HG03378 (cell line): Measurements from ENCODE around the gene CPSF4L.

Source experiments
- ATAC-seq: cut with Tn5 transposase; IDR thresholded peaks from one replicate; pipeline ENCODE4 v1.9.1; 2021; ENCODE audit warnings: mild to moderate bottlenecking, moderate library complexity; ENCODE audit not compliant: unreplicated experiment

CPSF4L gene

DNA sequence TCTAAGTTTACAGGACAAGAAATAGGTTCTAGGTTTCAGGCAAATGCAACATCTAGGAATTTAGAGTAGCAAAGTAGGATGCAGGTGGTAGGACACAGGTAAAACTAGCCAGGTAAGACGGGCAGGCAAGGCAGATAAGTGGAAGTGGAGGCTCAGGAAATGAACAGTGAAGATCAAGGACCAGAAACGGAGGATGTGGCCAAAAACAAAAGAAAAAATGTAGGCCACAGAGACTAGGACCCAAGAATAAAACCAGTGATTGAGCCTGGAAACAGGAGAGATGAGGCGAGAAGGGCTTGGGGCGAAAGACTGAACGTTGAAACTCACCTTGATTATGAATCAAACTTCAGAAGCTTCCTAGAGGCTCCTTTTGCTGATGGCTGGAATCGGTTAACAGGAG is 24.0 kb downstream of the CPSF4L start:
- no peak for ATAC-seq

DNA sequence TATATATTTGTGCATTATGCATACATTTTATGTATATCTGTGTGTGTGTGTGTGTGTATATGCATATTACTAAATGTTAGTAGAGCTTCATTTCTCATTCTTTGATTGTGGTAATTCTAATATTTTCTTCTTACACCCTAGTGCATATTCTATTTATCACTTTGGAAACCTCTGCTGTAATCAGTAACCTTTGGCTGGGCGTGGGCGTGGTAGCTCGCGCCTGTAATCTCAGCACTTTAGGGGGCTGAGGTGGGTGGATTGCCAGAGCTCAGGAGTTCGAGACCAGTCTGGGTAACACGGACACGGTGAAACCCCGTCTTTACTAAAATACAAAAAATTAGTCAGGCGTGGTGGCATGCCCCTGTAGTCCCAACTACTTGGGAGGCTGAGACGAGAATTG is 26.9 kb downstream of the CPSF4L start:
- no peak for ATAC-seq

DNA sequence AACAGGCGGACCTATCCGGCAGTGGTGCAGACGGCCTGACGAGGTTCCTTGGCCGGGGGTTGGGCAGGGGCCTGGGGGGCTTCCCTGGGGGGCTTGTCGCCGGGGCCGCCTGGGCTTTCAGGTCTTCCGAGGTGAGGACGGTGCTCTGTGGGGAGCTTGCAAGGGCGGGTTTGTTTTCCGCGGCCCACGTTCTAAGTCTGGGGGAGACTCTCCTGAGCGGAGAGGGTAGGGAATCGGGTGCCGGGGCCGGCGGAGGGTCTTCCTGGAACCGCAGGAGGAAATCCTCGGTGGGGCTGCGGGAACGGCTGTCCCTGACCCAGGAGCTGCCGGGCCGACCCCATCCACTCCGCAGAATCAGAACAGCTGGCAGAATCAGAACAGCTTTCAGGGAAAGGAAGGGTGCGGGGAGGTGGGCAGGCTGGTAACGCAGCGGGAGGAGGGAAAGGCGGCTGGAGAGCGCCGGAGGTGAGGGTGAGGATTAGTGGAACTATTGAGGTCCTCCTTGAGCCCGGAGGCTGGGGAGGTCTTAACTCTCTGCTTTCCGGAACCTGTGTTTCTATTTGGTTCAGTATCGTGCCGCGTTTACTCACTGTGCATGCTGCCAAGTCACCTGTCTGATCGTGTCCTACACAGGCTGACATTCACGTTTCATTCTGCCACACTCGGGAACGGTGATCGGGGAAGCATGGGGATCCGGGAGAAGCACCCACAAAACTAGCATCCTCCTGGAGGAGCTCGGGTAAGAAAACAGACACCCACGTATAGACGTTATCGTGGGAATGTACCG is 28.9 kb downstream of the CPSF4L start:
- peak; percentile 10 for ATAC-seq

- ATAC-seq = peak; percentile 50
Observed at GRCh38 chr17:73231841-73232586, 29.7 kb downstream of the CPSF4L start.

DNA sequence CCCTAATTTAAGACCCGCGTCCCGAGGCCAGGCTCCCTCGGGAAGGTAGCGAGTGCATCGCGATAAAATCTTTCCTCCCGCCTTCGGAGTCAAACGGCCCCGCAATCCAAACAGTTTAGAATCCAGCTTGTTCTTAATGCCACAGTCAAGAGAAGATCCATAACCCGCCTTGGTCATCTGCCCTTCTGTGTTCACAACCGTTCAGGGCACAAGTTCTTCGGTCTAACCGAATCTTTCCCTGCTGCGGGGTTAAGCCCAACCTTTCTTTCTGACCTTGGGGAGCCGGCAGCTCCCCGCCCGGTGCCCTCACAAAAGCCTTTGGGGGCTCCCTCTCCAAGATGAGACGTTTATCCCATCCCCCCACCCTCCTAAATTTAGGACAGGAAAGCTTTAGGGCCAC is 30.3 kb downstream of the CPSF4L start:
- ATAC-seq = no peak

DNA sequence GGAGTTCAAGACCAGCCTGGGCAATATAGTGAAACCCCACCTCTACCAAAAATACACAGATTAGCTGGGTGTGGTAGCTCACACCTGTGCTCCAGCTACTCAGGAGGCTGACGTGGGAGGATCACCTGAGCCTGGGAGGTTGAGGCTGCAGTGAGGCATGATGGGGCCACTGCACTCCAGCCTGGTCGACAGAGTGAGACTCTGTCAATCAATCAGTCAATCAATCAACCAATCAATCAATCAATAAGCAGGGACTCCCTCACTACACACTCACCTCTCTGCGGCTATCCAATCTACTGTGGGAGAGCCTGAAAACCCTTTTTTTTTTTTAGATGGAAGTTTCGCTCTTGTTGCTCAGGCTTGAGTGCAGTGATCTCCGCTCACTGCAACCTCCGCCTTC is 31.6 kb downstream of the CPSF4L start:
- no peak for ATAC-seq

DNA sequence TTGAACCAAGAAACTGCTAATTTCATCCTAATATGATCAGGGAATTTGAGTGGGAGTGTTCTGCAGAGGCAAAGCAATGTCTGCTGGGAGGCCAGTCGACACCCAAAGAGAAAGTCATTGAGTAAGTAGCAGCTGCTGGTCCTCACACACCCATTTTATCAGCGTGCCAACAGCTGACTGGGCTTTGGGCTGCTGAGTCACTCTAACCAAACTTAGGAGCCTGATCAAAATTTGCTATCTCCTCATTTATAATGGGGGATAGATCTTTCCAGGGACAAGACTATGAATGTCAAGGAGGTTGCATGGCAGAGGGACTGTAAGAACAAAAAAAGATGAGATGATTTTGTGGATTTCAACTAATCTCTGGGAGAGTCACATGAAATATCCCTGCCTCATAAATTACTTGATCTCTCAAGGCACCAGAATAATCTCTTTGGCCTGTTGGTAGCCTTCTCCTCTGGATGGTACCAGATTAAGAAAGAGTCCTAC is 32.9 kb downstream of the CPSF4L start:
- ATAC-seq = peak; percentile 48

- ATAC-seq = no peak
Observed at GRCh38 chr17:73227944-73228343, 33.7 kb downstream of the CPSF4L start.

- ATAC-seq = peak; percentile 26
Observed at GRCh38 chr17:73227379-73227778, 34.3 kb downstream of the CPSF4L start.

DNA sequence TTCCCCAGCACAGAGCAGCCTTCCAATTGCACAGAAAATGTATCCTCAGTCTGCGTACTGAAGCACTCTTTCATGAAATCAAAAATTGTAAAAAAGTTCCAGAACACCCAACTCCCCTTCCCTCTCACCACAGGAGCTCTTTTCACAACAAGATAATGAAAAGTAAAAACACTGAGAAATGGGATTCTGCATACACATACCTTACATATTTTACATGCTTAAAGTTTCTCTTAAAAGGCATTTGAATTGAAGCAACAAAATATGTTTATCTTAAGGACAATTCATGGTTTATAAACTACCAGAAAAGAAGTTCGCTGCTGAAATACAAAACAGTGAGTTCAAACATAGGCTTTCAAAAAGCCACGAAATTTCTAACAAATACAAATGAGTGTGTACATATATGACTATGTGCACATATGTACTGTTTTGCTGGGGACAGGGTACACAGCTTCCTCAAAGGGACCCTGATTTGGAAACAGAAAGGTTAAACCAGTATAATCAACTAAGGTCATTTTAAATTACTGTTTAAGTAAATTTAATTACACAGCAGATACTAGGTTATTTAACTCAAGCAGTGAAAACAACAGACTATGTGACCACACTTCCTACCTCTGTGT is 35.0 kb downstream of the CPSF4L start:
- ATAC-seq = no peak

DNA sequence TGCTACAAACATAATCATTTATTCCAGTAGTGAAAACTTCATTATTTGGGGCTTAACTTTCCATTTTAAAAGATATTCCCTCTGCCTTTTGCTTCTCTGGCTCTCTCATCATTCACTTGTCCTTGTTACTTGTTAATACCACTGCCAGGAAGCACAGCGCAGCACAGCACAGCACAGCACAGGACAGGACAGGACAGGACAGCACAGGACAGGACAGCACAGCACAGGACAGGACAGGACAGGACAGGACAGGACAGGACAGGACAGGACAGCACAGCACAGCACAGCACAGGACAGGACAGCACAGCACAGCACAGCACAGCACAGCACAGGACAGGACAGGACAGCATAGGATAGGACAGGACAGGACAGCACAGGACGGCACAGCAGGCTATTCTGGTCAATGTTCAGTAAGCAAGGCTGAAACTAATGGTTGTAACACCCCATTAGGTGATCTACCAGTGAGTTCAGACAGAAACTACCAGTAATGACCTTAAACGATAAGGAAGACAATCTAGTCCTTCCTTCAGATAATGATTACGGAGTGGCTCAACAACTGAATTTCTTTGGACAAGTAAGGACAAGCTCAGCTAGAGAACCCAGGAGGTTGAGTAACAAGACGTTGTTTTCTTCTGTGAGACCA is 36.9 kb downstream of the CPSF4L start:
- ATAC-seq = no peak

DNA sequence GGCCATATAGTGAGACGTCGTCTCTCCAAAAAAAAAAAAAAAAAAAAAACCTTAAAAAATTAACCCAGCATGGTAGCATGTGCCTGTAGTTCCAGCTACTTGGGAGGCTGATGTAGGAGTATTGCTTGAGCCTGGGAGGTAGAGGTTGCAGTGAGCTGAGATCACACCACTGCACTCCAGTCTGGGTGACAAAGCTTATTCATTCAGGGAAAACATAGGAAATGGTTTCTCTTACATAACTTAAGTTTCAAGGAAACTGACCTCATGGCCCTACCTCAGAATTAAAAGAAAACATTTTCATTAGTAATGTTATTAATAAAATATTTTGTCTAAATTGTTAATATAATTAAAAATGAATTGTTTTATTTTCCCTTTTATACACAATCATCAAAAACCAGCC is 37.4 kb downstream of the CPSF4L start:
- no peak for ATAC-seq

DNA sequence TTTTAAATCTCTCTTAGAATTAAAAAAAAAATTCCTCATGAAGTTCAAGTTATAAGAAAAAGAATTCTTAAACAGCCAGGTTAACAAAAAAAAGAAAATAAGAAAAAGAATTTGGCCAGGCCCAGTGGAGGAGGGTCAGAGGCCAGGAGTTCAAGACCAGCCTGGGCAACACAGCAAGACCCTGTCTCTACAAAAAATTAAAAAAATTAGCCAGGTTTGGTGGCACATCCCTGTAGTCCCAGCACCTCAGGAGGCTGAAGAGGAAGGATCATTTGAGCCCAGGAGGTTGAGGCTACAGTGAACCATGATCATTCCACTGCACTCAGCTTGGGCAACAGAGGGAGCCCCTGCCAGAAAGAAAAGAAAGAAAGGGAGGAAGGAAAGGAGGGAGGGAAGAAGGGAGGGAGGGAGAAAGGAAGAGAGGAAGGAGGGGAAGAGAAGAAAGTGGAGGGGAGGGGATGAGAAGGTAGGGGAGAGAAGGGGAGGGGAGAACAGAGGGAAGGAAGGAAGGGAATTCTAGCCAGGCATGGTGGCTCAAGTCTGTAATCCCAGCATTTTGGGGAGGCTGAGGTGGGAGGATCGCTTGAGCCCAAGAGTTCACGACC is 38.0 kb downstream of the CPSF4L start:
- no peak for ATAC-seq

- ATAC-seq = no peak
Observed at GRCh38 chr17:73215447-73215846, 46.2 kb downstream of the CPSF4L start.

DNA sequence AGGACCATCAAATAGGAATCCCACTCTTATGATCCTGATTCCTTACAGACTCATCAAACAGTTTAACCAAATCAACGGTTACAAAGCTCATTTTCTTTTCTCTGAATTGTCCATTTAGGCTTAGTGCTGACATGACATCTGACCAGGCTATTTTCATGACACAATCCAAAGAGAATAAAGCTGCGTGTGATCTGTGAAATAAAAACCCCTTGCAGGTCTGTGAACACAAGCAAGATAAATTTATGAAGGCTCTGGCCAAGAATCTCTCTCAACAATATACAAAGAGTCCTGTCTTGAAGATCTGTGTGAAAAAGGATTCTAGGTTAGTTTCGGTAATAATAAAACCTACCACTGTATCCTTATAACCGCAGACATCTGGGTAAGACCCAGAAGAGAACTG is 46.8 kb downstream of the CPSF4L start:
- ATAC-seq = no peak

GRCh38 chr17:73214008-73214407 is 47.7 kb downstream of the CPSF4L start:
- ATAC-seq = no peak

DNA sequence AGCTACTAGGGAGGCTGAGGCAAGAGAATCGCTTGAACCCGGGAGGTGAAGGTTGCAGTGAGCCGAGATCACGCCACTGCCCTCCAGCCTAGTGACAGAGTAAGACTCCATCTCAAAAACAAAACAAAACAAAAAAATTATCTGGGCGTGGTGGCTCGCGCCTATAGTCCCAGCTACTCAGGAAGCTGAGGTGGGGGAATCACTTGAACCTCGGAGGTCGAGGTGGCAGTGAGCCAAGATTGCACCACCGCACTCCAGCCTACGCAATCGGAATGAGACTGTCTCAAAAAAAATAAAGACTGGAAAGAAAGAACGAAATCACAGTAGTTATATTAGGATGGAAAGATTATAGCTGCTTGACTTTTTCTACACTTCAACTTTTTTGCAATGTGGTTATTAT is 49.9 kb downstream of the CPSF4L start:
- no peak for ATAC-seq

- no peak for ATAC-seq
Observed at GRCh38 chr17:73210002-73210678, 51.5 kb downstream of the CPSF4L start.

- ATAC-seq = no peak
Observed at GRCh38 chr17:73209436-73209835, 52.2 kb downstream of the CPSF4L start.

- ATAC-seq = no peak
Observed at GRCh38 chr17:73208139-73208827, 53.4 kb downstream of the CPSF4L start.
